H9 (cell line): ENCODE results near the gene ETFA. TPM values are rescaled to one million over a fixed set of nuclear protein-coding genes. Genes with fewer than 3 reads are reported as not detected.

Experiments used
- DNase-seq: peaks from one replicate; pipeline ENCODE4 v3.0.0-alpha.2; 2017
- H2AFZ ChIP-seq: one replicate; pipeline ENCODE4 v1.6.1; 2013; ENCODE audit warnings: mild to moderate bottlenecking, low read length, control low read depth, moderate library complexity
- H2AK5ac ChIP-seq: 2 replicates; pipeline ENCODE4 v1.6.1; 2013; ENCODE audit warnings: low read length, control low read depth, mixed read lengths; ENCODE audit not compliant: insufficient read length
- H2BK120ac ChIP-seq: one replicate; pipeline ENCODE4 v1.6.1; 2013; ENCODE audit warnings: low read depth, mild to moderate bottlenecking, low read length, control low read depth, inconsistent platforms; ENCODE audit not compliant: poor library complexity, severe bottlenecking
- H2BK12ac ChIP-seq: 2 replicates; pipeline ENCODE4 v1.6.1; 2013; ENCODE audit warnings: low read length, control low read depth, mixed read lengths, low read depth; ENCODE audit not compliant: insufficient read length
- H2BK15ac ChIP-seq: 2 replicates; pipeline ENCODE4 v1.6.1; 2013; ENCODE audit warnings: low read depth, low read length, control low read depth
- H2BK20ac ChIP-seq: one replicate; pipeline ENCODE4 v1.6.1; 2013; ENCODE audit warnings: low read depth, mild to moderate bottlenecking, low read length, control low read depth, inconsistent platforms; ENCODE audit not compliant: poor library complexity, severe bottlenecking
- H2BK5ac ChIP-seq: 2 replicates; pipeline ENCODE4 v1.6.1; 2013; ENCODE audit warnings: low read length, control low read depth, mixed read lengths; ENCODE audit not compliant: insufficient read length
- H3K14ac ChIP-seq: 2 replicates; pipeline ENCODE4 v1.6.1; 2013; ENCODE audit warnings: low read length, control low read depth; ENCODE audit not compliant: insufficient read depth
- H3K18ac ChIP-seq: 2 replicates; pipeline ENCODE4 v1.6.1; 2013; ENCODE audit warnings: low read depth, mild to moderate bottlenecking, mixed read lengths, low read length, control low read depth; ENCODE audit not compliant: insufficient read length
- H3K23ac ChIP-seq: 2 replicates; pipeline ENCODE4 v1.6.1; 2013; ENCODE audit warnings: low read length, control low read depth, mixed read lengths, low read depth; ENCODE audit not compliant: insufficient read length
- H3K23me2 ChIP-seq: 2 replicates; pipeline ENCODE4 v1.6.1; 2013; ENCODE audit warnings: low read depth, mild to moderate bottlenecking, mixed read lengths, low read length, control low read depth; ENCODE audit not compliant: insufficient read length, poor library complexity, severe bottlenecking
- H3K27ac ChIP-seq: 2 replicates; pipeline ENCODE4 v1.5.1; 2013; ENCODE audit warnings: low read length, control low read depth, mixed read lengths, low read depth; ENCODE audit not compliant: insufficient read length
- H3K27me3 ChIP-seq: 2 replicates; pipeline ENCODE4 v1.6.1; 2013; ENCODE audit warnings: low read length, control low read depth, inconsistent platforms; ENCODE audit not compliant: insufficient read depth
- H3K4ac ChIP-seq: 2 replicates; pipeline ENCODE4 v1.6.1; 2013; ENCODE audit warnings: low read depth, mild to moderate bottlenecking, control low read depth, inconsistent platforms, low read length, moderate library complexity
- H3K4me1 ChIP-seq: 2 replicates; pipeline ENCODE4 v1.6.1; 2013; ENCODE audit warnings: low read length, control low read depth, inconsistent platforms; ENCODE audit not compliant: insufficient read depth
- H3K4me2 ChIP-seq: 2 replicates; pipeline ENCODE4 v1.6.1; 2013; ENCODE audit warnings: low read length, control low read depth, mixed read lengths; ENCODE audit not compliant: insufficient read length, insufficient read depth
- H3K56ac ChIP-seq: 2 replicates; pipeline ENCODE4 v1.6.1; 2013; ENCODE audit warnings: low read depth, mild to moderate bottlenecking, mixed read lengths, low read length, control low read depth; ENCODE audit not compliant: insufficient read length
- H3K79me1 ChIP-seq: 2 replicates; pipeline ENCODE4 v1.6.1; 2013; ENCODE audit warnings: low read depth, mild to moderate bottlenecking, moderate library complexity, low read length, control low read depth, inconsistent platforms; ENCODE audit not compliant: insufficient read depth, poor library complexity, severe bottlenecking
- H3K79me2 ChIP-seq: 2 replicates; pipeline ENCODE4 v1.6.1; 2013; ENCODE audit warnings: low read length, control low read depth, inconsistent platforms; ENCODE audit not compliant: insufficient read depth
- H3K9ac ChIP-seq: 2 replicates; pipeline ENCODE4 v1.6.1; 2013; ENCODE audit warnings: low read length, control low read depth, mixed read lengths; ENCODE audit not compliant: insufficient read length; ENCODE audit errors: extremely low read depth
- H3K9me3 ChIP-seq: one replicate; pipeline ENCODE4 v1.6.1; 2013; ENCODE audit warnings: low read depth, low read length, inconsistent platforms; ENCODE audit not compliant: control insufficient read depth
- H3T11ph ChIP-seq: one replicate; pipeline ENCODE4 v1.6.1; 2013; ENCODE audit warnings: mild to moderate bottlenecking, low read length, control low read depth, inconsistent platforms
- H4K20me1 ChIP-seq: one replicate; pipeline ENCODE4 v1.6.1; 2013; ENCODE audit not compliant: control insufficient read depth, insufficient read length, insufficient read depth
- H4K5ac ChIP-seq: 2 replicates; pipeline ENCODE4 v1.6.1; 2013; ENCODE audit warnings: low read depth, mild to moderate bottlenecking, mixed read lengths, low read length, control low read depth; ENCODE audit not compliant: insufficient read length
- H4K8ac ChIP-seq: replicated peaks from 2 replicates; pipeline ENCODE4 v1.6.1; 2013; ENCODE audit warnings: low read length, control low read depth, mixed read lengths, low read depth; ENCODE audit not compliant: insufficient read length
- H4K91ac ChIP-seq: 2 replicates; pipeline ENCODE4 v1.6.1; 2013; ENCODE audit warnings: low read depth, mild to moderate bottlenecking, moderate library complexity, mixed read lengths, low read length, control low read depth; ENCODE audit not compliant: insufficient read length
- H3K27ac Mint-ChIP-seq, 3 experiments: 2 replicates in 2 of 3; 3 replicates in 1 of 3; pipeline ENCODE4 v1.8.0; 2020 to 2021; ENCODE audit warnings: mixed read lengths in 3 of 3, mild to moderate bottlenecking in 1 of 3, moderate library complexity in 1 of 3
- H3K27me3 Mint-ChIP-seq: 2 replicates; pipeline ENCODE4 v1.8.0; 2021; ENCODE audit warnings: low read depth, mild to moderate bottlenecking, moderate library complexity, mixed read lengths
- H3K36me3 Mint-ChIP-seq, 3 experiments: 2 replicates in 2 of 3; 3 replicates in 1 of 3; pipeline ENCODE4 v1.8.0; 2020 to 2021; ENCODE audit warnings: low read depth in 3 of 3, mixed read lengths in 3 of 3; ENCODE audit not compliant: insufficient read depth in 1 of 3
- H3K4me1 Mint-ChIP-seq, 2 experiments: 2 replicates each; pipeline ENCODE4 v1.8.0; 2020; ENCODE audit warnings: mixed read lengths in 2 of 2
- H3K4me3 Mint-ChIP-seq, 2 experiments: 2 replicates in 1 of 2; 3 replicates in 1 of 2; pipeline ENCODE4 v1.8.0; 2020 to 2021; ENCODE audit warnings: mild to moderate bottlenecking in 2 of 2, mixed read lengths in 2 of 2, moderate library complexity in 1 of 2
- H3K9me3 Mint-ChIP-seq, 2 experiments: 2 replicates in 1 of 2; 3 replicates in 1 of 2; pipeline ENCODE4 v1.8.0; 2020; ENCODE audit warnings: mild to moderate bottlenecking in 2 of 2, mixed read lengths in 2 of 2, moderate library complexity in 1 of 2
- CTCF ChIP-seq: fragments of 200-600 bp; sonication (generic); conservative IDR thresholded peaks from 3 replicates; pipeline ENCODE4 v1.8.0; 2021; ENCODE audit warnings: antibody characterized with exemption, mild to moderate bottlenecking
- WGBS: extraction: QIAGEN DNeasy Blood & Tissue Kit; methylation state at CpG from one replicate; pipeline ENCODE4 v1.1.7; 2013; ENCODE audit warnings: missing lambda C conversion rate, low lambda C conversion rate, mixed read lengths; ENCODE audit not compliant: insufficient read length; ENCODE audit errors: extremely low coverage; 5-methylcytosine and 5-hydroxymethylcytosine counted together
- total RNA-seq: library from RNA; stranded (reverse); gene quantifications from 2 replicates; pipeline ENCODE4 v1.2.1, GENCODE V29; 2021

Gene ETFA
- total RNA-seq, 1 experiment from 2014 or later: 109 TPM

DNA sequence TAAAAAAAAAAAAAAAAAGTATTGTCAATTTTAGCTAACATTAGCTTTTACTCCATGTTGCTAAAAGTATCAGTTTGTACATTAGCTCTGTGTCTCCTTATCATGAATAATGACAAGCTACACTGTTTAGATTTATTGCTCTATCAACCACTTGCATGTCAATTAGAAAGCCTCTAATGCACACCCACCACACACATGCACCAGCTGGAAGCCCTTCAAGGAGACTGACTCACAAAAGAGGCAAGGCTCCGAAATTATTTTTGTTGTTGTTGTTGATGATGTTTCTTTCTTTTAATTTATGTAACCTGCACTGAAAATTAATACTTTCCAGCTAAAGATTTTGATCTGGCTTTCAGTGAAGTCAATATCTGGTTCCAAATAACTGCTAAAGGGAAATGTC is 71.5 kb downstream of the ETFA start:
- Histone ChIP-seq H3K56ac (no peak overlapping the region), H3K27me3 (no peaks in the 10 kb centered on the region), H3K9me3 (no peaks in the 10 kb centered on the region), H2BK120ac (no peak overlapping the region), H3T11ph (no peak overlapping the region), H3K27ac (no peak overlapping the region), H4K20me1 (no peaks in the 10 kb centered on the region), H2BK12ac (no peak overlapping the region), H3K23me2 (no peaks in the 10 kb centered on the region), H2BK20ac (no peak overlapping the region), H3K79me1 (no peaks in the 10 kb centered on the region), H3K23ac (no peak overlapping the region), H3K4me1 (no peaks in the 10 kb centered on the region), H2BK5ac (no peak overlapping the region), H3K18ac (no peak overlapping the region), H3K4ac (no peak overlapping the region), H2BK15ac (no peak overlapping the region), H3K14ac (no peak overlapping the region), H3K4me2 (no peak overlapping the region), H3K79me2 (no peaks in the 10 kb centered on the region), H4K5ac (no peak overlapping the region), H2AK5ac (no peak overlapping the region), H3K9ac (no peak overlapping the region), H2AFZ (no peak overlapping the region), H4K91ac (no peak overlapping the region), H4K8ac (no peak overlapping the region)
- peaks cover 3 to 5% (median 5%) of the 10 kb centered on the region in 3 experiments; a peak in 4 of 7 replicates for H3K36me3 Mint-ChIP-seq
- no peaks in the 10 kb centered on the region for H3K27me3 Mint-ChIP-seq
- WGBS: no CpG with 5 or more reads among the region's 1 CpG
- peaks cover 4% of the 10 kb centered on the region in 2 experiments for H3K4me1 Mint-ChIP-seq
- H3K9me3 Mint-ChIP-seq: no peaks in the 10 kb centered on the region
- no peak overlapping the region for H3K4me3 Mint-ChIP-seq
- no peak overlapping the region for H3K27ac Mint-ChIP-seq
- DNase-seq: no peak
- TF ChIP-seq CTCF: no peak
